GM20000 (cell line): ENCODE results near the gene GMPPB.

Experiments used
- DNase-seq: peaks from one replicate; pipeline ENCODE4 v3.0.0; 2012; ENCODE audit warnings: low spot score
- CTCF ChIP-seq: IDR thresholded peaks from 2 replicates; pipeline ENCODE4 v1.5.1; 2012; ENCODE audit warnings: mild to moderate bottlenecking, control low read depth; ENCODE audit errors: extremely low read depth, missing control alignments

The GMPPB gene

GRCh38 chr3:49723628-49724551 is at the start of gene GMPPB:
Gene GMPPB (minus strand): TSS chr3:49723951. CDS start chr3:49723726, 225 bp downstream.
- peak; percentile 98 for DNase-seq
- no peak for TF ChIP-seq CTCF

GRCh38 chr3:49772703-49773102 is 49.0 kb upstream of the GMPPB start:
- no peak for DNase-seq
- no peak for TF ChIP-seq CTCF

- TF ChIP-seq CTCF: no peak
- DNase-seq: no peak
Observed at GRCh38 chr3:49771340-49771938, 47.7 kb upstream of the GMPPB start.

- no peak for DNase-seq
- TF ChIP-seq CTCF: no peak
Observed at GRCh38 chr3:49769926-49770325, 46.2 kb upstream of the GMPPB start.

- TF ChIP-seq CTCF: no peak
- DNase-seq: no peak
Observed at GRCh38 chr3:49769286-49769915, 45.6 kb upstream of the GMPPB start.

GRCh38 chr3:49763981-49764380 is 40.2 kb upstream of the GMPPB start:
- no peak for TF ChIP-seq CTCF
- no peak for DNase-seq

GRCh38 chr3:49761661-49762060 is 37.9 kb upstream of the GMPPB start:
- TF ChIP-seq CTCF: no peak

More at GRCh38 chr3:49761661-49762060, 37.9 kb upstream of the GMPPB start:
- DNase-seq: no peak
